ENCODE results near the gene SLC66A2.

The SLC66A2 gene

DNA sequence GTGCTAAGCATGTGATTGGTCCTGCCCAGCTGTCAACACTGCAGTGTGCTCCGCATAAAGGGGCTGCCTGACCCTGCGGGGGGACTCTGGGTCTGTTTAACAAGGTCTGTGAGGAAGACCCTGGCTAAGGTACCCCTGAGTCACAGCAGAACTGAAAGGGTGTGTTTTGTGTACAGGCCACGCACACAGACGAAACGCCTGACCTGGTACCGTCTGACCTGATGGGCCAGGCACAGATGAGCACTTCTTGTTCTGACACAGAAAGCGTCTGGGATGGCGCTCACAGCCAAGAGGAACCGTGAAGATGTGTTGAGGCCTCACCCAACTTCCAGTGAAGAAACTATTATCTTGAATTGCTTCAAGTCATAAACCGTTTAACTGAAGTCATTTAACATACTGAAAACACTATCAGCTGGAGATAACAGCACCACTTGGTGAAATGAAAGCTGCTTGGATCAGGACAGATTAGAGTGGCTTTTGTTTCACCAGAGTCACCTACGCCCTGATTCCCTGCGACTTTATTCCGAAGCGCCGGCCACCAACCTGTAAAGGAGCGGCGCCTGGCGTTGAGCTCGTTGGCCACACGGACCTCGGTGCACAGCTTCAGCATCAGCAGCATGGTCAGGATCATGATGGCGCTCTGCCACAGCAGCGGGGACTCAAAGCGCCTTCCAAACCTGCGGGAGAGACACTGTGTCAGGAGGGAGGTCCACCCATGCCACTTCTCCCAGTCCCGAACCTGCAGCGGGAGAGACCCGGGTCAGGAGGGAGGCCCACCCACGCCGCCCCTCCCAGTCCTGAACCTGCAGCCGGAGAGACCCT is 8.5 kb downstream of the SLC66A2 start (continued):
- TF ChIP-seq, protein P1, sequence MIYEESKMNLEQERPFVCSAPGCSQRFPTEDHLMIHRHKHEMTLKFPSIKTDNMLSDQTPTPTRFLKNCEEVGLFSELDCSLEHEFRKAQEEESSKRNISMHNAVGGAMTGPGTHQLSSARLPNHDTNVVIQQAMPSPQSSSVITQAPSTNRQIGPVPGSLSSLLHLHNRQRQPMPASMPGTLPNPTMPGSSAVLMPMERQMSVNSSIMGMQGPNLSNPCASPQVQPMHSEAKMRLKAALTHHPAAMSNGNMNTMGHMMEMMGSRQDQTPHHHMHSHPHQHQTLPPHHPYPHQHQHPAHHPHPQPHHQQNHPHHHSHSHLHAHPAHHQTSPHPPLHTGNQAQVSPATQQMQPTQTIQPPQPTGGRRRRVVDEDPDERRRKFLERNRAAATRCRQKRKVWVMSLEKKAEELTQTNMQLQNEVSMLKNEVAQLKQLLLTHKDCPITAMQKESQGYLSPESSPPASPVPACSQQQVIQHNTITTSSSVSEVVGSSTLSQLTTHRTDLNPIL (CRISPR knock-in tag; IDR thresholded peaks at IDR 0.05; ENCODE audit: low read depth): no peak
- TF ChIP-seq ZFP30 (CRISPR knock-in tag; IDR thresholded peaks at IDR 0.05): no peak
- TF ChIP-seq ZNF565 (CRISPR knock-in tag; conservative IDR thresholded peaks at IDR 0.05; ENCODE audit: low read depth): no peak
- TF ChIP-seq ISL1 (CRISPR knock-in tag; IDR thresholded peaks at IDR 0.05): no peak
- TF ChIP-seq CSDC2 (CRISPR knock-in tag; IDR thresholded peaks at IDR 0.05): no peak

GRCh38 chr18:79942211-79942610 is 9.2 kb downstream of the SLC66A2 start:
- no peak for ATAC-seq
- no peak for TF ChIP-seq ZNF8 (CRISPR knock-in tag; IDR thresholded peaks at IDR 0.05)
- no peak for TF ChIP-seq ZNF70 (CRISPR knock-in tag; IDR thresholded peaks at IDR 0.05)
- no peak for TF ChIP-seq ARNTL (CRISPR knock-in tag; IDR thresholded peaks at IDR 0.05; ENCODE audit: borderline replicate concordance, low read depth)
- TF ChIP-seq ZFP30 (CRISPR knock-in tag; IDR thresholded peaks at IDR 0.05): no peak
- TF ChIP-seq ZFP3 (CRISPR knock-in tag; IDR thresholded peaks at IDR 0.05): no peak
- TF ChIP-seq, protein P2, sequence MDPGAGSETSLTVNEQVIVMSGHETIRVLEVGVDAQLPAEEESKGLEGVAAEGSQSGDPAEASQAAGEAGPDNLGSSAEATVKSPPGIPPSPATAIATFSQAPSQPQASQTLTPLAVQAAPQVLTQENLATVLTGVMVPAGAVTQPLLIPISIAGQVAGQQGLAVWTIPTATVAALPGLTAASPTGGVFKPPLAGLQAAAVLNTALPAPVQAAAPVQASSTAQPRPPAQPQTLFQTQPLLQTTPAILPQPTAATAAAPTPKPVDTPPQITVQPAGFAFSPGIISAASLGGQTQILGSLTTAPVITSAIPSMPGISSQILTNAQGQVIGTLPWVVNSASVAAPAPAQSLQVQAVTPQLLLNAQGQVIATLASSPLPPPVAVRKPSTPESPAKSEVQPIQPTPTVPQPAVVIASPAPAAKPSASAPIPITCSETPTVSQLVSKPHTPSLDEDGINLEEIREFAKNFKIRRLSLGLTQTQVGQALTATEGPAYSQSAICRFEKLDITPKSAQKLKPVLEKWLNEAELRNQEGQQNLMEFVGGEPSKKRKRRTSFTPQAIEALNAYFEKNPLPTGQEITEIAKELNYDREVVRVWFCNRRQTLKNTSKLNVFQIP (CRISPR knock-in tag; IDR thresholded peaks at IDR 0.05; ENCODE audit: borderline replicate concordance, low read depth): no peak
- no peak for TF ChIP-seq CSDC2 (CRISPR knock-in tag; IDR thresholded peaks at IDR 0.05)
- TF ChIP-seq TSHZ2 (CRISPR knock-in tag; IDR thresholded peaks at IDR 0.05): no peak
- TF ChIP-seq PATZ1 (CRISPR knock-in tag; IDR thresholded peaks at IDR 0.05; ENCODE audit: borderline replicate concordance): no peak
- TF ChIP-seq, protein P1 (CRISPR knock-in tag; IDR thresholded peaks at IDR 0.05; ENCODE audit: low read depth): no peak
- no peak for TF ChIP-seq ZC3H10 (CRISPR knock-in tag; IDR thresholded peaks at IDR 0.05)

DNA sequence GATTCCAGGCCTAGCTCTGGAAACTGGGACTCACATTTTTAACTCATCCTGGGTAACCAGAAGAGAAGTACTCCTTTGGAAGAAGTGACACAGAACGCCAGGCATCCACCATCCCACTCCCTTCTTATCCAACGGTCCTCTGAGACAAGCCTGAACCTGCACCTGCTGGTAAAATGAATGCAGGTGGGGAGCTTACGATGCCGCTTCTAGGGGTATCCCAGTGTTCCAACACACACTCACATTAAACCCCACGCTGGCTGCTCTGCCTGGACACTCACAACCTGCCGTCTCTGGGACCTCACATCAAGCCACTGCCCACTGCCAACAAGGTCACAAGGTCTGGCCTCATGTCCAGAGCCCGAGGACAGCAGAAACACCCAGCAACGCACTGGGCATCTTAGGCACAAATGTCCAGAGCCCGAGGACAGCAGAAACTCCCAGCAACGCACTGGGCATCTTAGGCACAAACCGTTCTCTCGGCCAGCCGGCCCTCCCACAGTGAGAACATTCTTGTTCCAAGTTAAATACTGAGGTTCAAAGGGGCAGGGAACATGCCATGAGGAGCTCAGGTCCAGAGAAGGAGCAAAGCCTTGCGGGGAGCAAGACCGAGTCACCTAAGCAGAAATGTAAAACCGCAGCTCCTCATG is 9.9 kb downstream of the SLC66A2 start:
- no peak for ATAC-seq

More for the DNA sequence above, 9.9 kb downstream of the SLC66A2 start:
- TF ChIP-seq PATZ1 (CRISPR knock-in tag; IDR thresholded peaks at IDR 0.05; ENCODE audit: borderline replicate concordance): no peak
- no peak for TF ChIP-seq TSHZ2 (CRISPR knock-in tag; IDR thresholded peaks at IDR 0.05)
- no peak for TF ChIP-seq SNAI2 (CRISPR knock-in tag; IDR thresholded peaks at IDR 0.05)
- TF ChIP-seq ARNTL (CRISPR knock-in tag; IDR thresholded peaks at IDR 0.05; ENCODE audit: borderline replicate concordance, low read depth): no peak
- no peak for TF ChIP-seq ZFP30 (CRISPR knock-in tag; IDR thresholded peaks at IDR 0.05)
- TF ChIP-seq ZNF70 (CRISPR knock-in tag; IDR thresholded peaks at IDR 0.05): no peak
- no peak for TF ChIP-seq ESRRG (CRISPR knock-in tag; IDR thresholded peaks at IDR 0.05)
- TF ChIP-seq ZC3H10 (CRISPR knock-in tag; IDR thresholded peaks at IDR 0.05): no peak

Data from SK-N-SH treated with all-trans-retinoic acid at 6 μM for 48 hours (cell line).